ENCODE measurements around the gene ARHGEF39. TPM values are rescaled to one million over a fixed set of nuclear protein-coding genes. Genes with fewer than 3 reads are reported as not detected.

The ARHGEF39 gene
- total and polyA plus RNA-seq, 11 donors: 0.11 to 1.2 (median 0.27) TPM

GRCh38 chr9:35712762-35713400 is 47.9 kb upstream of the ARHGEF39 start:
- no peak for DNase-seq
- Histone ChIP-seq H3K27ac (no peak overlapping the region), H3K27me3 (no peaks in the 10 kb centered on the region), H3K9me3 (no peaks in the 10 kb centered on the region), H3K4me3 (no peak overlapping the region), H3K4me1 (peaks cover 0 to 11% (median 0%) of the 10 kb centered on the region in 12 donors), H3K36me3 (peaks cover 19 to 100% (median 98%) of the 10 kb centered on the region in 9 donors)
- TF ChIP-seq POLR2A (IDR thresholded peaks at IDR 0.05): no peak
- no peak for TF ChIP-seq CTCF (IDR thresholded peaks at IDR 0.05)
- WGBS, 4 donors: 81 to 90% (median 85%) methylated on average over 11 of the region's 11 CpGs
- no peak for ATAC-seq
- intact Hi-C loops (cut with DNase I): loop anchor here in 1 of 10 donors (5.0 kb wide), 1 partner anchor 36 kb away; no protein-coding TSS in a partner anchor

GRCh38 chr9:35711501-35712428 is 46.8 kb upstream of the ARHGEF39 start:
- DNase-seq: no peak
- intact Hi-C loops (cut with DNase I): loop anchor here in 1 of 10 donors (5.0 kb wide), 1 partner anchor 34 kb away; no protein-coding TSS in a partner anchor
- Histone ChIP-seq H3K4me3 (no peak overlapping the region), H3K36me3 (peaks cover 14 to 100% (median 98%) of the 10 kb centered on the region in 9 donors), H3K4me1 (peaks cover 0 to 11% (median 0%) of the 10 kb centered on the region in 12 donors), H3K27ac (peak overlapping the region in 1 of 12 donors; percentile 3), H3K27me3 (no peaks in the 10 kb centered on the region), H3K9me3 (no peaks in the 10 kb centered on the region)
- TF ChIP-seq POLR2A (IDR thresholded peaks at IDR 0.05) (no peak), CTCF (IDR thresholded peaks at IDR 0.05) (no peak)
- peak in 1 of 4 donors; percentile 28 for ATAC-seq
- 86 to 92% (median 90%) methylated on average over 20 to 21 of the region's 21 CpGs for WGBS, 4 donors

GRCh38 chr9:35710818-35711500 is 46.0 kb upstream of the ARHGEF39 start:
- ATAC-seq (peak in 2 of 4 donors; percentile 13 to 25), DNase-seq (no peak)
- intact Hi-C loops (cut with DNase I): loop anchor here in 1 of 10 donors (5.0 kb wide), 1 partner anchor 34 kb away; no protein-coding TSS in a partner anchor
- Histone ChIP-seq H3K9me3 (no peaks in the 10 kb centered on the region), H3K27ac (no peak overlapping the region), H3K4me1 (peaks cover 0 to 11% (median 0%) of the 10 kb centered on the region in 12 donors), H3K27me3 (no peaks in the 10 kb centered on the region), H3K4me3 (no peak overlapping the region), H3K36me3 (peaks cover 9 to 100% (median 98%) of the 10 kb centered on the region in 9 donors)
- 56 to 69% (median 65%) methylated on average over 7 of the region's 7 CpGs for WGBS, 4 donors
- TF ChIP-seq CTCF (IDR thresholded peaks at IDR 0.05) (no peak), POLR2A (IDR thresholded peaks at IDR 0.05) (no peak)
